GM10847 (cell line): ENCODE results near the gene PDGFRB.

ENCODE experiments used
- POLR2A ChIP-seq: IDR thresholded peaks from 2 replicates; pipeline ENCODE4 v1.6.1; 2011; ENCODE audit not compliant: insufficient read length; ENCODE audit errors: extremely low read depth

The PDGFRB gene

GRCh38 chr5:150155258-150156026 is at the start of gene PDGFRB:
Gene PDGFRB, minus strand, starts transcription at chr5:150155845. Its CDS starts 18,798 bp downstream, at chr5:150137047.
- TF ChIP-seq POLR2A: no peak

- no peak for TF ChIP-seq POLR2A
Measured at GRCh38 chr5:150204590-150204960, 48.9 kb upstream of the PDGFRB start.

- TF ChIP-seq POLR2A: no peak
Measured at GRCh38 chr5:150203832-150204589, 48.4 kb upstream of the PDGFRB start.

GRCh38 chr5:150202501-150202900 is 46.9 kb upstream of the PDGFRB start:
- TF ChIP-seq POLR2A: no peak

- no peak for TF ChIP-seq POLR2A
Measured at GRCh38 chr5:150197476-150197875, 41.8 kb upstream of the PDGFRB start.

GRCh38 chr5:150196986-150197385 is 41.3 kb upstream of the PDGFRB start:
- TF ChIP-seq POLR2A: no peak

GRCh38 chr5:150196514-150196913 is 40.9 kb upstream of the PDGFRB start:
- no peak for TF ChIP-seq POLR2A

GRCh38 chr5:150195736-150196485 is 40.3 kb upstream of the PDGFRB start:
- no peak for TF ChIP-seq POLR2A

GRCh38 chr5:150192462-150192861 is 36.8 kb upstream of the PDGFRB start:
- TF ChIP-seq POLR2A: no peak

GRCh38 chr5:150190987-150191386 is 35.3 kb upstream of the PDGFRB start:
- no peak for TF ChIP-seq POLR2A

GRCh38 chr5:150190503-150190979 is 34.9 kb upstream of the PDGFRB start:
- no peak for TF ChIP-seq POLR2A

- TF ChIP-seq POLR2A: no peak
Measured at GRCh38 chr5:150189728-150190502, 34.3 kb upstream of the PDGFRB start, which contains the start of gene SLC6A7. Gene SLC6A7, plus strand, starts transcription at chr5:150190062. Its CDS starts 266 bp downstream, at chr5:150190328.

- TF ChIP-seq POLR2A: no peak
Measured at GRCh38 chr5:150189326-150189725, 33.7 kb upstream of the PDGFRB start.

GRCh38 chr5:150188146-150188842 is 32.6 kb upstream of the PDGFRB start:
- TF ChIP-seq POLR2A: no peak

GRCh38 chr5:150186897-150187296 is 31.3 kb upstream of the PDGFRB start:
- no peak for TF ChIP-seq POLR2A

- TF ChIP-seq POLR2A: no peak
Measured at GRCh38 chr5:150186137-150186536, 30.5 kb upstream of the PDGFRB start.
